Keratinocyte (primary cell): ENCODE measurements around the gene IGFBP1.

Experiments
- CTCF ChIP-seq, 3 experiments: IDR thresholded peaks in 1 of 3; conservative IDR thresholded peaks in 1 of 3; optimal IDR thresholded peaks in 1 of 3; 2 replicates in 2 of 3; 3 replicates in 1 of 3; pipeline versions ENCODE3 to v1.5.1; 2011; ENCODE audit warnings: low read length in 3 of 3, mild to moderate bottlenecking in 3 of 3, moderate library complexity in 2 of 3, control low read depth in 1 of 3, inconsistent platforms in 1 of 3; ENCODE audit not compliant: insufficient read depth in 2 of 3; ENCODE audit errors: extremely low read depth in 1 of 3
- EZH2 ChIP-seq: IDR thresholded peaks from one replicate; pipeline ENCODE4 v1.6.1; 2012; ENCODE audit warnings: inconsistent platforms, mild to moderate bottlenecking, low read length, moderate library complexity

DNA sequence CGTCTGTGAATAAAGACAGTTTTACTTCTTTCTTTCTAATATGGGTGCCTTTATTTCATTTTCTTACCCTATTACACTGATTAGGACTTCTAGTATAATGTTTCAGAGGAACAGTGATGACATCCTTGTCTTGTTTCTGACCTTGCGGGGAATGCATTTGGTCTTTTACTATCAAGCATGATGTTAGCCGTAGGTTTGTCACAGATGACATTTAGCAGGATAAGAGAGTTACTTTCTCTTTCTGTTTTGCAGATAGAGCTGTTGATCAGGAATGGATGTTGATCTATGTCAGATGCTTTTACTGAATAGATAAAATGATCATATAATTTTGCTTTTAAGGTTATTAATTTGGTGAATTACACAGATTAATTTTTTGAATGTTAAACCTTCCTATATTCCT lies 39.4 kb downstream of the IGFBP1 start:
- TF ChIP-seq CTCF (optimal IDR thresholded peaks at IDR 0.05 in 1 of 3, IDR thresholded peaks at IDR 0.05 in 1 of 3, conservative IDR thresholded peaks at IDR 0.05 in 1 of 3; ENCODE audit: extremely low read depth in 1 of 3, insufficient read depth in 2 of 3, low read length in 3 of 3): no peak
- TF ChIP-seq EZH2: no peak
